ENCODE results near the gene SUFU. TPM values are rescaled to one million over a fixed set of nuclear protein-coding genes. Genes with fewer than 3 reads are reported as not detected.

SUFU gene
- total RNA-seq, 2 experiments from 2014 or later: 13.4 to 14.2 TPM

- H3K27ac Mint-ChIP-seq: no peak overlapping the region
- H3K4me1 Mint-ChIP-seq: peaks cover 31% of the 10 kb centered on the region
- H3K36me3 Mint-ChIP-seq (ENCODE audit: low read depth): peaks cover 25% of the 10 kb centered on the region
- no peaks in the 10 kb centered on the region for H3K27me3 Mint-ChIP-seq
- POLR2A ChIA-PET: no interaction called here
- no peaks in the 10 kb centered on the region for H3K9me3 Mint-ChIP-seq
- CTCF ChIA-PET: interaction anchor here (0.6 to 3.8 kb wide), 7 partner anchors 13 to 276 kb away, joined by 3 to 36 read pairs (median 5); partner anchors contain the start of genes ARL3 and TRIM8
- H3K4me3 Mint-ChIP-seq: no peak overlapping the region
- no peak for DNase-seq
Observed at GRCh38 chr10:102505462-102506115, 1.8 kb downstream of the SUFU start.

GRCh38 chr10:102507521-102507920, 3.7 kb downstream of the SUFU start:
- peaks cover 43% of the 10 kb centered on the region for H3K4me1 Mint-ChIP-seq
- ChIA-PET CTCF (interaction anchor here (0.6 to 1.5 kb wide), 2 partner anchors 21 to 1854 kb away, joined by 3 read pairs; no protein-coding TSS in a partner anchor), POLR2A (no interaction called here)
- no peak overlapping the region for H3K4me3 Mint-ChIP-seq
- no peak for DNase-seq
- no peaks in the 10 kb centered on the region for H3K9me3 Mint-ChIP-seq
- H3K27me3 Mint-ChIP-seq: no peaks in the 10 kb centered on the region
- H3K27ac Mint-ChIP-seq: no peak overlapping the region
- H3K36me3 Mint-ChIP-seq (ENCODE audit: low read depth): peaks cover 33% of the 10 kb centered on the region

GRCh38 chr10:102508506-102508905, 4.7 kb downstream of the SUFU start:
- H3K4me3 Mint-ChIP-seq: no peak overlapping the region
- no peaks in the 10 kb centered on the region for H3K9me3 Mint-ChIP-seq
- CTCF ChIA-PET: interaction anchor here (0.8 to 2.7 kb wide), 5 partner anchors 10 to 109 kb away, joined by 3 to 9 read pairs (median 3); no protein-coding TSS in a partner anchor
- H3K36me3 Mint-ChIP-seq (ENCODE audit: low read depth): peaks cover 36% of the 10 kb centered on the region
- H3K27ac Mint-ChIP-seq: no peak overlapping the region
- POLR2A ChIA-PET: no interaction called here
- no peaks in the 10 kb centered on the region for H3K27me3 Mint-ChIP-seq
- H3K4me1 Mint-ChIP-seq: peaks cover 43% of the 10 kb centered on the region
- no peak for DNase-seq

- peaks cover 43% of the 10 kb centered on the region for H3K4me1 Mint-ChIP-seq
- no peak overlapping the region for H3K4me3 Mint-ChIP-seq
- no peaks in the 10 kb centered on the region for H3K9me3 Mint-ChIP-seq
- no peak for DNase-seq
- H3K27ac Mint-ChIP-seq: no peak overlapping the region
- ChIA-PET CTCF (interaction anchor here (0.6 to 2.7 kb wide), 4 partner anchors 13 to 74 kb away, joined by 3 to 9 read pairs (median 5); no protein-coding TSS in a partner anchor), POLR2A (no interaction called here)
- no peaks in the 10 kb centered on the region for H3K27me3 Mint-ChIP-seq
- peaks cover 40% of the 10 kb centered on the region for H3K36me3 Mint-ChIP-seq (ENCODE audit: low read depth)
Observed at GRCh38 chr10:102509387-102509786, 5.6 kb downstream of the SUFU start.

- no peaks in the 10 kb centered on the region for H3K9me3 Mint-ChIP-seq
- no peak overlapping the region for H3K4me3 Mint-ChIP-seq
- no peaks in the 10 kb centered on the region for H3K27me3 Mint-ChIP-seq
- no peak for DNase-seq
- peaks cover 31% of the 10 kb centered on the region for H3K36me3 Mint-ChIP-seq (ENCODE audit: low read depth)
- POLR2A ChIA-PET: no interaction called here
- peak overlapping the region; percentile 66 for H3K27ac Mint-ChIP-seq
- H3K4me1 Mint-ChIP-seq: peaks cover 29% of the 10 kb centered on the region
- CTCF ChIA-PET: interaction anchor here (0.7 to 1.3 kb wide), 4 partner anchors 8 to 168 kb away, joined by 3 to 5 read pairs (median 3); partner anchors contain the start of gene SUFU
Observed at GRCh38 chr10:102511583-102512274, 8.0 kb downstream of the SUFU start.

- no peaks in the 10 kb centered on the region for H3K9me3 Mint-ChIP-seq
- no peaks in the 10 kb centered on the region for H3K27me3 Mint-ChIP-seq
- POLR2A ChIA-PET: no interaction called here
- peaks cover 14% of the 10 kb centered on the region for H3K4me1 Mint-ChIP-seq
- CTCF ChIA-PET: no interaction called here
- peaks cover 20% of the 10 kb centered on the region for H3K36me3 Mint-ChIP-seq (ENCODE audit: low read depth)
- DNase-seq: no peak
- H3K4me3 Mint-ChIP-seq: no peak overlapping the region
- no peak overlapping the region for H3K27ac Mint-ChIP-seq
Observed at GRCh38 chr10:102514487-102515311, 10.9 kb downstream of the SUFU start.

- Mint-ChIP-seq H3K4me3 (no peak overlapping the region), H3K36me3 (ENCODE audit: low read depth) (peaks cover 20% of the 10 kb centered on the region), H3K9me3 (no peaks in the 10 kb centered on the region), H3K27me3 (no peaks in the 10 kb centered on the region), H3K27ac (no peak overlapping the region), H3K4me1 (peaks cover 14% of the 10 kb centered on the region)
- POLR2A ChIA-PET: no interaction called here
- DNase-seq: no peak
- CTCF ChIA-PET: interaction anchor here (0.9 kb wide), 1 partner anchor 9 kb away, joined by 3 read pairs; no protein-coding TSS in a partner anchor
Observed at GRCh38 chr10:102515724-102516123, 12.0 kb downstream of the SUFU start.

GRCh38 chr10:102517553-102517952, 13.8 kb downstream of the SUFU start:
- Mint-ChIP-seq H3K4me3 (no peak overlapping the region), H3K36me3 (ENCODE audit: low read depth) (peaks cover 12% of the 10 kb centered on the region), H3K9me3 (no peaks in the 10 kb centered on the region), H3K27ac (no peak overlapping the region), H3K4me1 (peaks cover 4% of the 10 kb centered on the region), H3K27me3 (no peaks in the 10 kb centered on the region)
- ChIA-PET POLR2A (no interaction called here), CTCF (interaction anchor here (2.4 kb wide), 1 partner anchor 14 kb away, joined by 8 read pairs; the partner anchor contains the start of gene SUFU)
- DNase-seq: no peak

GRCh38 chr10:102519246-102519825, 15.6 kb downstream of the SUFU start:
- no peak overlapping the region for H3K4me3 Mint-ChIP-seq
- no peak for DNase-seq
- ChIA-PET POLR2A (no interaction called here), CTCF (interaction anchor here (0.8 to 2.4 kb wide), 4 partner anchors 11 to 15 kb away, joined by 3 to 8 read pairs (median 6); partner anchors contain the start of gene SUFU)
- peaks cover 7% of the 10 kb centered on the region for H3K4me1 Mint-ChIP-seq
- no peaks in the 10 kb centered on the region for H3K27me3 Mint-ChIP-seq
- no peaks in the 10 kb centered on the region for H3K9me3 Mint-ChIP-seq
- no peak overlapping the region for H3K27ac Mint-ChIP-seq
- peaks cover 7% of the 10 kb centered on the region for H3K36me3 Mint-ChIP-seq (ENCODE audit: low read depth)

GRCh38 chr10:102522874-102523249, 19.1 kb downstream of the SUFU start:
- H3K27ac Mint-ChIP-seq: no peak overlapping the region
- no peaks in the 10 kb centered on the region for H3K9me3 Mint-ChIP-seq
- POLR2A ChIA-PET: no interaction called here
- H3K4me1 Mint-ChIP-seq: peaks cover 7% of the 10 kb centered on the region
- H3K4me3 Mint-ChIP-seq: no peak overlapping the region
- no peak for DNase-seq
- peaks cover 8% of the 10 kb centered on the region for H3K36me3 Mint-ChIP-seq (ENCODE audit: low read depth)
- CTCF ChIA-PET: interaction anchor here (1.0 to 1.8 kb wide), 3 partner anchors 13 to 291 kb away, joined by 5 to 7 read pairs (median 5); partner anchors contain the start of gene SUFU
- H3K27me3 Mint-ChIP-seq: no peaks in the 10 kb centered on the region

GRCh38 chr10:102523250-102524029, 19.7 kb downstream of the SUFU start:
- Mint-ChIP-seq H3K9me3 (no peaks in the 10 kb centered on the region), H3K4me1 (peaks cover 7% of the 10 kb centered on the region), H3K4me3 (no peak overlapping the region), H3K27ac (peak overlapping the region; percentile 6), H3K27me3 (no peaks in the 10 kb centered on the region), H3K36me3 (ENCODE audit: low read depth) (peaks cover 10% of the 10 kb centered on the region)
- ChIA-PET POLR2A (no interaction called here), CTCF (interaction anchor here (1.0 to 1.5 kb wide), 2 partner anchors 20 to 292 kb away, joined by 5 to 7 read pairs; partner anchors contain the start of gene SUFU)
- no peak for DNase-seq

- Mint-ChIP-seq H3K4me1 (peaks cover 11% of the 10 kb centered on the region), H3K36me3 (ENCODE audit: low read depth) (peaks cover 10% of the 10 kb centered on the region), H3K9me3 (no peaks in the 10 kb centered on the region), H3K4me3 (no peak overlapping the region), H3K27ac (no peak overlapping the region), H3K27me3 (no peaks in the 10 kb centered on the region)
- no peak for DNase-seq
- POLR2A ChIA-PET: no interaction called here
- CTCF ChIA-PET: interaction anchor here (0.9 to 1.1 kb wide), 2 partner anchors 9 to 21 kb away, joined by 3 to 4 read pairs; partner anchors contain the start of gene SUFU
Observed at GRCh38 chr10:102524746-102525145, 21.0 kb downstream of the SUFU start.
